IMR-90 (cell line): ENCODE results near the gene DOCK6. TPM values are rescaled to one million over a fixed set of nuclear protein-coding genes. Genes with fewer than 3 reads are reported as not detected.
A peak's percentile ranks its signal among the peaks of the same experiment; 100 is the strongest.

Experiments
- ATAC-seq: fragments of 200-7000 bp; cut with Tn5 transposase; 2 replicates; pipeline ENCODE4 v1.9.1; 2020; ENCODE audit warnings: low read depth, mild to moderate bottlenecking, moderate library complexity
- BruUV-seq: library from RNA; stranded (reverse); fragments of 400-500 nt; replicated peaks from 2 replicates; lab custom pipeline; 2021; lab: Mats Ljungman, UMichigan
- CTCF ChIA-PET: fragments of 300-600 bp; formaldehyde crosslinking; extraction: SDS; loops from one replicate; lab custom pipeline; 2021; ENCODE audit warnings: antibody characterized with exemption; lab: Yijun Ruan, JAX
- POLR2A ChIA-PET: fragments of 300-600 bp; sonication (Branson Sonifier 250); formaldehyde crosslinking; loops from one replicate; lab custom pipeline; 2022; ENCODE audit warnings: antibody characterized with exemption; ENCODE audit not compliant: unreplicated experiment; lab: Charles Lee
- DNase-seq: peaks from one replicate; pipeline ENCODE4 v3.0.0; 2013
- H2AFZ ChIP-seq: replicated peaks from 2 replicates; pipeline ENCODE3; 2013; ENCODE audit warnings: low read length, mild to moderate bottlenecking; ENCODE audit not compliant: poor library complexity
- H2AK5ac ChIP-seq: 2 replicates; pipeline ENCODE4 v1.6.1; 2013; ENCODE audit warnings: low read depth, low read length, inconsistent platforms
- H2AK9ac ChIP-seq: replicated peaks from 2 replicates; pipeline ENCODE3; 2013; ENCODE audit warnings: mild to moderate bottlenecking, low read depth, low read length, moderate library complexity; ENCODE audit not compliant: poor library complexity
- H2BK120ac ChIP-seq: 2 replicates; pipeline ENCODE4 v1.6.1; 2013; ENCODE audit warnings: low read depth, low read length, inconsistent platforms
- H2BK15ac ChIP-seq: 3 replicates; pipeline ENCODE4 v1.6.1; 2013; ENCODE audit warnings: low read depth, low read length, inconsistent platforms
- H2BK20ac ChIP-seq: 2 replicates; pipeline ENCODE4 v1.6.1; 2013; ENCODE audit warnings: low read depth, mild to moderate bottlenecking, inconsistent platforms, low read length, moderate library complexity
- H2BK5ac ChIP-seq: 2 replicates; pipeline ENCODE4 v1.6.1; 2013; ENCODE audit warnings: mild to moderate bottlenecking, low read depth, low read length, inconsistent platforms; ENCODE audit not compliant: poor library complexity, severe bottlenecking
- H3K14ac ChIP-seq: replicated peaks from 2 replicates; pipeline ENCODE4 v1.6.1; 2013; ENCODE audit warnings: low read depth, low read length, inconsistent platforms
- H3K18ac ChIP-seq: 2 replicates; pipeline ENCODE4 v1.6.1; 2013; ENCODE audit warnings: low read depth, low read length, control low read depth
- H3K23ac ChIP-seq: 2 replicates; pipeline ENCODE4 v1.6.1; 2013; ENCODE audit warnings: low read depth, low read length, inconsistent platforms
- H3K27ac ChIP-seq: 2 replicates; pipeline ENCODE4 v1.5.1; 2013; ENCODE audit warnings: mild to moderate bottlenecking, control low read depth, low read length; ENCODE audit not compliant: insufficient read depth
- H3K27me3 ChIP-seq: 2 replicates; pipeline ENCODE4 v1.6.1; 2013; ENCODE audit warnings: low read length; ENCODE audit not compliant: control insufficient read depth, insufficient read depth
- H3K36me3 ChIP-seq: 2 replicates; pipeline ENCODE4 v1.6.1; 2013; ENCODE audit warnings: low read length, mixed read lengths; ENCODE audit not compliant: control insufficient read depth, insufficient read depth
- H3K4ac ChIP-seq: 2 replicates; pipeline ENCODE4 v1.6.1; 2013; ENCODE audit warnings: low read depth, low read length, inconsistent platforms
- H3K4me1 ChIP-seq: 2 replicates; pipeline ENCODE4 v1.6.1; 2013; ENCODE audit warnings: low read length, mixed read lengths; ENCODE audit not compliant: control insufficient read depth, insufficient read depth
- H3K4me2 ChIP-seq: 2 replicates; pipeline ENCODE4 v1.6.1; 2013; ENCODE audit warnings: low read depth, mild to moderate bottlenecking, control low read depth, low read length, moderate library complexity
- H3K4me3 ChIP-seq: 2 replicates; pipeline ENCODE4 v1.5.1; 2013; ENCODE audit warnings: low read depth, mild to moderate bottlenecking, control low read depth, low read length, moderate library complexity; ENCODE audit not compliant: insufficient read depth
- H3K56ac ChIP-seq: 2 replicates; pipeline ENCODE4 v1.6.1; 2013; ENCODE audit warnings: low read length, inconsistent platforms; ENCODE audit not compliant: insufficient read depth; ENCODE audit errors: extremely low read depth
- H3K79me1 ChIP-seq, 2 experiments: 2 replicates each; pipeline ENCODE4 v1.6.1; 2013; ENCODE audit warnings: low read length in 2 of 2, inconsistent platforms in 1 of 2, low read depth in 1 of 2
- H3K9ac ChIP-seq: 2 replicates; pipeline ENCODE4 v1.6.1; 2013; ENCODE audit warnings: low read depth, low read length, control low read depth
- H3K9me1 ChIP-seq: 2 replicates; pipeline ENCODE4 v1.6.1; 2013; ENCODE audit warnings: low read length, inconsistent platforms; ENCODE audit not compliant: insufficient read depth
- H3K9me3 ChIP-seq: 2 replicates; pipeline ENCODE4 v1.6.1; 2013; ENCODE audit warnings: low read length; ENCODE audit not compliant: control insufficient read depth, insufficient read depth
- H4K20me1 ChIP-seq: 2 replicates; pipeline ENCODE4 v1.6.1; 2013; ENCODE audit warnings: low read length, inconsistent platforms; ENCODE audit not compliant: insufficient read depth
- H4K5ac ChIP-seq: 2 replicates; pipeline ENCODE4 v1.6.1; 2013; ENCODE audit warnings: mild to moderate bottlenecking, low read depth, low read length, control low read depth
- H4K8ac ChIP-seq, 2 experiments: 2 replicates each; pipeline ENCODE4 v1.6.1; 2013; ENCODE audit warnings: low read depth in 2 of 2, low read length in 2 of 2, control low read depth in 1 of 2, inconsistent platforms in 1 of 2
- H4K91ac ChIP-seq: 2 replicates; pipeline ENCODE4 v1.6.1; 2013; ENCODE audit warnings: low read depth, low read length, inconsistent platforms; ENCODE audit not compliant: insufficient read depth
- MAFK ChIP-seq: IDR thresholded peaks from 2 replicates; pipeline ENCODE4 v1.6.1; 2012; ENCODE audit warnings: low read depth, low read length, improper control_type of control experiment
- MXI1 ChIP-seq: IDR thresholded peaks from 2 replicates; pipeline ENCODE4 v1.6.1; 2012; ENCODE audit warnings: low read depth, mild to moderate bottlenecking, low read length, moderate library complexity, borderline replicate concordance
- POLR2A ChIP-seq: IDR thresholded peaks from 2 replicates; pipeline ENCODE4 v1.6.1; 2012; ENCODE audit warnings: mild to moderate bottlenecking, low read depth, low read length
- RAD21 ChIP-seq: IDR thresholded peaks from 2 replicates; pipeline ENCODE4 v1.6.1; 2012; ENCODE audit warnings: low read length, improper control_type of control experiment
- RCOR1 ChIP-seq: IDR thresholded peaks from 2 replicates; pipeline ENCODE4 v1.6.1; 2012; ENCODE audit warnings: mild to moderate bottlenecking, low read length, improper control_type of control experiment; ENCODE audit not compliant: insufficient replicate concordance
- WGBS, 2 experiments: methylation state at CpG; one replicate each; pipeline versions ENCODE4 v1.1.5 to v1.1.7; 2013; ENCODE audit warnings: missing lambda C conversion rate in 2 of 2; ENCODE audit not compliant: insufficient read length in 1 of 2; ENCODE audit errors: extremely low coverage in 2 of 2; 5-methylcytosine and 5-hydroxymethylcytosine counted together
- dilution Hi-C: fragments of 300-500 bp; cut with HindIII; formaldehyde crosslinking; loops from one replicate; pipeline ENCODE4 v1.14.3; 2018; ENCODE audit warnings: low sequenced_read_pairs; ENCODE audit not compliant: unreplicated experiment
- in situ Hi-C: fragments of 300-500 bp; cut with MboI; formaldehyde crosslinking; loops from 3 replicates; pipeline ENCODE4 v1.14.3; 2019; ENCODE audit warnings: low sequenced_read_pairs, inconsistent platforms, mixed read lengths
- intact Hi-C: fragments of 100-400 bp; cut with micrococcal nuclease; formaldehyde crosslinking; loops from 2 replicates; pipeline ENCODE4 v1.10.0; 2022
- polyA plus RNA-seq, 3 experiments: library from polyadenylated mRNA; depleted of rRNA; stranded (reverse); fragments of >200 nt; gene quantifications; 2 replicates each; pipeline ENCODE4 v1.2.3, GENCODE V29; 2012; ENCODE audit warnings: low replicate concordance in 1 of 3
- total RNA-seq: library from RNA; depleted of rRNA; stranded (reverse); fragments of >200 nt; gene quantifications from 2 replicates; pipeline ENCODE4 v1.2.3, GENCODE V29; 2012

DOCK6 gene
- total and polyA plus RNA-seq, 2 of the 4 experiments (the other 2 are of a cell fraction): 5.0 to 18.4 TPM

GRCh38 chr19:11260996-11261395, 1.3 kb downstream of the DOCK6 start (continued):
- no peak for TF ChIP-seq RAD21
- TF ChIP-seq POLR2A: no peak
- no peak for TF ChIP-seq MXI1

- no peak overlapping the region for H4K91ac ChIP-seq
- H3K4me3 ChIP-seq: no peak overlapping the region
- TF ChIP-seq MAFK (peak; percentile 41; the same call in 1 of the 2 replicates), RCOR1 (no peak)
- ChIA-PET CTCF (interaction anchor here (0.7 kb wide), 1 partner anchor 274 kb away, joined by 3 read pairs; no protein-coding TSS in a partner anchor), POLR2A (interaction anchor here (0.6 kb wide), 1 partner anchor 14 kb away, joined by 9 read pairs; no protein-coding TSS in a partner anchor)
- H3K4ac ChIP-seq: no peak overlapping the region
- dilution Hi-C loops: no loop called here
- no peak overlapping the region for H4K8ac ChIP-seq
- H3K56ac ChIP-seq: no peak overlapping the region
- BruUV-seq: no TSS peak
- ATAC-seq (no peak), DNase-seq (no peak)
- no peaks in the 10 kb centered on the region; the same call in 1 of the 2 replicates for H4K20me1 ChIP-seq
- no peak overlapping the region for H3K23ac ChIP-seq
- H2BK5ac ChIP-seq: no peak overlapping the region
- H4K5ac ChIP-seq: no peak overlapping the region
- H3K18ac ChIP-seq: no peak overlapping the region
- H3K27me3 ChIP-seq: no peaks in the 10 kb centered on the region
- no peak overlapping the region for H2AK5ac ChIP-seq
- H3K9me3 ChIP-seq: no peaks in the 10 kb centered on the region
- WGBS, 2 experiments: no CpG with 5 or more reads among the region's 3 CpGs
- H2BK120ac ChIP-seq: no peak overlapping the region
- H3K4me1 ChIP-seq: peaks cover 7% of the 10 kb centered on the region
- no peaks in the 10 kb centered on the region for H3K9me1 ChIP-seq
- in situ Hi-C loops: no loop called here
- H3K9ac ChIP-seq: no peak overlapping the region
- no peak overlapping the region for H3K27ac ChIP-seq
- H2BK15ac ChIP-seq: no peak overlapping the region
- H3K79me1 ChIP-seq: peaks cover 6 to 15% of the 10 kb centered on the region in 2 experiments; a peak in 2 of 4 replicates
- no peaks in the 10 kb centered on the region for H3K36me3 ChIP-seq
- intact Hi-C loops: no loop called here
- no peak overlapping the region for H3K4me2 ChIP-seq
- no peak overlapping the region for H2AK9ac ChIP-seq
- H3K14ac ChIP-seq: no peak overlapping the region
- H2BK20ac ChIP-seq: no peak overlapping the region
- peak overlapping the region; percentile 67 for H2AFZ ChIP-seq
These were observed 4.4 kb downstream of the DOCK6 start for GRCh38 chr19:11257846-11258380.
